ENCODE measurements around the gene COL4A1. TPM values are rescaled to one million over a fixed set of nuclear protein-coding genes. Genes with fewer than 3 reads are reported as not detected.

The COL4A1 gene
- total RNA-seq, 2 donors from 2014 or later = 140 to 201 TPM

DNA sequence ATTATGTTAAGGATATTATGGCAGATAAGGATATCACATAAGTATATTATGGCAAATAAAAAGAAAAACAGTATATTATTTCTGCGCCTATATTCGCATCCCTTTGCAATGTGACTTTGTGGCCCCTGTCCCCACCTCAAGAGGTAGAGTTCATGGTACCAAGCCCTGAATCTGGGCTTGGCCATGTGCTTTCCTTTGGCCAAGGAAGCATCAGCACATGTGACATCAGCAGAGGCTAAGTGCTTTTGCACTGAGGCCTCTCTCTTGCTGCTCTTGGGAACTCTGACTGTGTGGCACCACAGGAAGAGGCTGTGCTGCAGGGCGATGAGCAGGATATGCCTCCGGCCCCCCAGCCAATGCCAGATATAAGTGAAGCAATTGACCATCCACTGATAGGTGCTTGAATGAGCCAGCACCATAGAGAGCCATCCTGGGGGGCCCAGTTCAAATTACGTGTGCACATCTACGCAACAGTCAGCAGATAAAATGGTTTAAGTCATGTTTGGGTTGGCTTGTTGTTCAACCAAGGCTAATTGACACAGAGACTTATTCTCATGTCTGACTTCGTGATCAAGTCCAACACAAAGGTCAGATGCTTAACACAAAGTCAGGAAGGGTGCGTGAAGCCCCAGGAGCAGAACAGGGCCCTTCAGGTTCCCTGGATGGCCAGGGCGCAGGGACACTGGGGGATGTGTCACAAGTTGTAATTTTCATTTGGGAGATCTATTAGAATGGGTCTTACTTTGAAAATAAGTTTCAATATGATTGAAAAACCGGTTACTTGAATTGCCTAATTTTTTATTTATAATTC is 173.3 kb downstream of the COL4A1 start:
- Histone ChIP-seq H3K4me1 (peaks cover 0 to 53% of the 10 kb centered on the region in 2 donors), H3K27me3 (no peaks in the 10 kb centered on the region), H3K9me3 (no peaks in the 10 kb centered on the region), H3K36me3 (no peaks in the 10 kb centered on the region), H3K4me3 (no peak overlapping the region), H3K27ac (peak overlapping the region; percentile 87)
- TF ChIP-seq, protein P1, sequence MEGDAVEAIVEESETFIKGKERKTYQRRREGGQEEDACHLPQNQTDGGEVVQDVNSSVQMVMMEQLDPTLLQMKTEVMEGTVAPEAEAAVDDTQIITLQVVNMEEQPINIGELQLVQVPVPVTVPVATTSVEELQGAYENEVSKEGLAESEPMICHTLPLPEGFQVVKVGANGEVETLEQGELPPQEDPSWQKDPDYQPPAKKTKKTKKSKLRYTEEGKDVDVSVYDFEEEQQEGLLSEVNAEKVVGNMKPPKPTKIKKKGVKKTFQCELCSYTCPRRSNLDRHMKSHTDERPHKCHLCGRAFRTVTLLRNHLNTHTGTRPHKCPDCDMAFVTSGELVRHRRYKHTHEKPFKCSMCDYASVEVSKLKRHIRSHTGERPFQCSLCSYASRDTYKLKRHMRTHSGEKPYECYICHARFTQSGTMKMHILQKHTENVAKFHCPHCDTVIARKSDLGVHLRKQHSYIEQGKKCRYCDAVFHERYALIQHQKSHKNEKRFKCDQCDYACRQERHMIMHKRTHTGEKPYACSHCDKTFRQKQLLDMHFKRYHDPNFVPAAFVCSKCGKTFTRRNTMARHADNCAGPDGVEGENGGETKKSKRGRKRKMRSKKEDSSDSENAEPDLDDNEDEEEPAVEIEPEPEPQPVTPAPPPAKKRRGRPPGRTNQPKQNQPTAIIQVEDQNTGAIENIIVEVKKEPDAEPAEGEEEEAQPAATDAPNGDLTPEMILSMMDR (IDR thresholded peaks at IDR 0.05) = no peak
- DNase-seq (ENCODE audit: low spot score) = peak; percentile 56

DNA sequence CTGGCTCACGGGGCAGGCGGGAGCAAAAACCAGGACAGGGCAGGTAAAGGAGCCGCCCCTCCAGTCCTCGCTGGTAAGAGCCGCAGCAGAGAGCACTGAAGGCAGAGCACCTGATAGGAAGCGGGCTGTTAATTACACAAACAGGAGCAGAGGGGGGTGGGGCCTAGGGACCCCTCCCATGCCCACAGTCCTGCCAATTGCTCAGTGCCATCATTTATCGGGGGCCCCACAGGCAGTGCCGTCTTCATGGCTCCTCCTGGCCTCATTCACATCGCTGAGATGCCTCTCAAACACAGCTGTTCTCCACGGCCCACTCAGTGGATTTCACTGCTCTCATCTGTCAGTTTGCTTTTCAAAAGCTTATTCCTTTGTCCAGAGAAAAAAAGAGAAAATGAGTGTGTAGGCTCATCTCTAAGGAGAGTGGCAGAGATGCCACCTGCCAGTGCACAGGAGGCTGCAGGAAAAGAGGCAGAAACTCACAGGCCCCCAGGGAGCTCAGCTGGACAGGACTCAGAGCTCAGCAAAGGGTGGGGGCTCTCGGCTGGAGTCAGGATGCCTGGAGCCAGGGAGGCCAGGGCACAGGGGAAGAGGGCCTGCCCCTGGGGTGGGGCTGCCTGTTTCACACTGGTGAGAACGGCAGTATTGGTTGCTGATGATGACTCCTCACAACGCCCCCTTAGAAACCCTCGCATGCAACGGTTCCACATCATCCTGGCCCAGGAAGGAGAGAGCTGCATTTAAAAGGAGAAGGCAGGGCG is 174.6 kb downstream of the COL4A1 start:
- no peaks in the 10 kb centered on the region for H3K27me3 ChIP-seq
- H3K4me1 ChIP-seq = peaks cover 0 to 54% of the 10 kb centered on the region in 2 donors
- H3K36me3 ChIP-seq = no peaks in the 10 kb centered on the region
- H3K27ac ChIP-seq = peak overlapping the region; percentile 38 to 87
- peak; percentile 54 for DNase-seq (ENCODE audit: low spot score)
- no peaks in the 10 kb centered on the region for H3K9me3 ChIP-seq
- TF ChIP-seq, protein P1 (IDR thresholded peaks at IDR 0.05) = no peak
- H3K4me3 ChIP-seq = no peak overlapping the region

GRCh38 chr13:110131424-110131823 is 175.5 kb downstream of the COL4A1 start:
- DNase-seq (ENCODE audit: low spot score) = peak; percentile 38
- peaks cover 0 to 54% of the 10 kb centered on the region in 2 donors for H3K4me1 ChIP-seq
- H3K27me3 ChIP-seq = no peaks in the 10 kb centered on the region
- H3K9me3 ChIP-seq = no peaks in the 10 kb centered on the region
- H3K4me3 ChIP-seq = no peak overlapping the region
- H3K27ac ChIP-seq = no peak overlapping the region
- no peaks in the 10 kb centered on the region for H3K36me3 ChIP-seq
- TF ChIP-seq, protein P1 (IDR thresholded peaks at IDR 0.05) = no peak

GRCh38 chr13:110130431-110130830 is 176.5 kb downstream of the COL4A1 start:
- no peak overlapping the region for H3K4me3 ChIP-seq
- H3K4me1 ChIP-seq = peaks cover 0 to 57% of the 10 kb centered on the region in 2 donors
- no peak overlapping the region for H3K27ac ChIP-seq

GRCh38 chr13:110129539-110130186 is 177.3 kb downstream of the COL4A1 start:
- DNase-seq (ENCODE audit: low spot score) = peak; percentile 21
- Histone ChIP-seq H3K4me1 (peaks cover 0 to 51% of the 10 kb centered on the region in 2 donors), H3K4me3 (no peak overlapping the region), H3K27me3 (no peaks in the 10 kb centered on the region), H3K9me3 (no peaks in the 10 kb centered on the region), H3K36me3 (no peaks in the 10 kb centered on the region), H3K27ac (peak overlapping the region; percentile 6 to 85)
- TF ChIP-seq, protein P1 (IDR thresholded peaks at IDR 0.05) = no peak

More at GRCh38 chr13:110130431-110130830, 176.5 kb downstream of the COL4A1 start:
- no peaks in the 10 kb centered on the region for H3K9me3 ChIP-seq
- TF ChIP-seq, protein P1 (IDR thresholded peaks at IDR 0.05) = no peak
- H3K36me3 ChIP-seq = no peaks in the 10 kb centered on the region
- peak; percentile 11 for DNase-seq (ENCODE audit: low spot score)
- H3K27me3 ChIP-seq = no peaks in the 10 kb centered on the region

Measured in right atrium auricular region (tissue), 2 donors.